H1 (cell line): ENCODE data around the gene DOCK10. TPM values are rescaled to one million over a fixed set of nuclear protein-coding genes. Genes with fewer than 3 reads are reported as not detected.

Source experiments
- CEBPB ChIP-seq: IDR thresholded peaks from 2 replicates; pipeline ENCODE4 v1.6.1; 2012; ENCODE audit warnings: low read depth, low read length
- HDAC2 ChIP-seq, 2 experiments: fragments of 300-600 bp in 1 of 2; sonication (generic) in 1 of 2; IDR thresholded peaks; 2 replicates each; pipeline ENCODE4 v1.6.1; 2011 to 2012; ENCODE audit warnings: low read depth in 2 of 2, low read length in 2 of 2, mild to moderate bottlenecking in 2 of 2, moderate library complexity in 2 of 2, borderline replicate concordance in 1 of 2, inconsistent platforms in 1 of 2
- MAFK ChIP-seq: IDR thresholded peaks from 2 replicates; pipeline ENCODE4 v1.6.1; 2012; ENCODE audit warnings: low read depth, mild to moderate bottlenecking, improper control_type of control experiment, low read length
- NANOG ChIP-seq: IDR thresholded peaks from 2 replicates; pipeline ENCODE4 v1.6.1; 2011; ENCODE audit warnings: low read length, low read depth, mild to moderate bottlenecking, inconsistent platforms; ENCODE audit not compliant: insufficient read depth, poor library complexity, severe bottlenecking
- POLR2A ChIP-seq, 2 experiments: IDR thresholded peaks; 1 replicate in 1 of 2; 2 replicates in 1 of 2; pipeline ENCODE4 v1.6.1; 2011; ENCODE audit warnings: low read depth in 2 of 2, low read length in 2 of 2, mild to moderate bottlenecking in 2 of 2; ENCODE audit errors: control extremely low read depth in 1 of 2
- POU5F1 ChIP-seq: IDR thresholded peaks from 2 replicates; pipeline ENCODE4 v1.6.1; 2011; ENCODE audit warnings: low read depth, mild to moderate bottlenecking, low read length, moderate library complexity
- RAD21 ChIP-seq, 2 experiments: IDR thresholded peaks in 1 of 2; conservative IDR thresholded peaks in 1 of 2; 2 replicates each; pipeline ENCODE4 v1.6.1; 2011; ENCODE audit warnings: low read depth in 2 of 2, low read length in 2 of 2, improper control_type of control experiment in 1 of 2, inconsistent platforms in 1 of 2, mild to moderate bottlenecking in 1 of 2, moderate library complexity in 1 of 2
- polyA plus RNA-seq, 7 experiments: library from polyadenylated mRNA; depleted of rRNA in 3 of 7; stranded (reverse) in 5 of 7; unstranded in 2 of 7; fragments of >200 nt in 5 of 7; fragments of 200-250 nt in 2 of 7; gene quantifications; 1 replicate in 5 of 7; 2 replicates in 1 of 7; 4 replicates in 1 of 7; pipeline versions ENCODE4 v1.2.1 to v1.2.3, GENCODE V29; 2011 to 2013; ENCODE audit warnings: missing spikeins in 2 of 7, mixed read lengths in 2 of 7
- total RNA-seq: library from RNA; stranded (reverse); fragmentation: NEBNext Ultra II Directional; extraction: Animal tissue kit (Norgen Biotek cat#: 25700); gene quantifications from 2 replicates; pipeline ENCODE4 v1.2.1, GENCODE V29; 2021
- TF ChIP-seq, protein P1 (sequence below): fragments of 300-600 bp; sonication (generic); IDR thresholded peaks from 2 replicates; pipeline ENCODE4 v1.7.1; 2012; ENCODE audit warnings: low read length, moderate library complexity, mild to moderate bottlenecking, inconsistent platforms; ENCODE audit not compliant: insufficient replicate concordance

DOCK10 gene
- total and polyA plus RNA-seq, 2 of the 8 experiments (the other 6 are each of a cell fraction or from before 2014, with no cell fraction given) = 0.33 to 1.6 TPM

DNA sequence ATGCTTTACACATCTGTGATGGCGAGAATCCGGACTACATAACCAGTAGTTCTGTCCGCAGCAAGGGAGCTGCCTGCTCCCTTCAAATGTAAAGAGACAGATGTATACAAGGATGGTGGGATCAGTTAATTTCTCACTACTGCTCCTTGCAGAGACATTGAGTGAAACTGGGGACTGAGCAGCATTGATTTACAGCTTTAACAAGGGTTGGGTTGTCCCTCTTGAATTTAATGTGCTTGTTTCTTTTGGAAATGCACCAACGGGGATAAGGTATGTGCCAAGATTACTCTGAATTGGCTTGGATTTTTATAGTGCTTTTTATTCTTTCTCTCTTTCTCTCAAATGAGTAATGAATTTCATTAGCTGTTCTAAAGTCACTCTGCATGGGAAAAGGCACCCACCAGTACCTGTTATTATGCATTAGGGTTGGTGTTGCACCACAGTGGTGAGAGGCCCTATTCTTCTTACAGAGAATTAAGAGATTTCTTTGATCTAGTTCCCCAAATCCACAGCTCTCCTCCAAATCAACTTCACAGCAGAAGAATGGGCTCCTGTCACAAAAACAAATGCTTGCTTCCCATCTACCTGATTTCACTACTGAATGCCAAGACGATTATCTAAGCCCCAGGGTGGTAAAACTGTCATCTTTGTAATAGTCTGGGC is 107.6 kb downstream of the DOCK10 start (continued):
- TF ChIP-seq, protein P1, sequence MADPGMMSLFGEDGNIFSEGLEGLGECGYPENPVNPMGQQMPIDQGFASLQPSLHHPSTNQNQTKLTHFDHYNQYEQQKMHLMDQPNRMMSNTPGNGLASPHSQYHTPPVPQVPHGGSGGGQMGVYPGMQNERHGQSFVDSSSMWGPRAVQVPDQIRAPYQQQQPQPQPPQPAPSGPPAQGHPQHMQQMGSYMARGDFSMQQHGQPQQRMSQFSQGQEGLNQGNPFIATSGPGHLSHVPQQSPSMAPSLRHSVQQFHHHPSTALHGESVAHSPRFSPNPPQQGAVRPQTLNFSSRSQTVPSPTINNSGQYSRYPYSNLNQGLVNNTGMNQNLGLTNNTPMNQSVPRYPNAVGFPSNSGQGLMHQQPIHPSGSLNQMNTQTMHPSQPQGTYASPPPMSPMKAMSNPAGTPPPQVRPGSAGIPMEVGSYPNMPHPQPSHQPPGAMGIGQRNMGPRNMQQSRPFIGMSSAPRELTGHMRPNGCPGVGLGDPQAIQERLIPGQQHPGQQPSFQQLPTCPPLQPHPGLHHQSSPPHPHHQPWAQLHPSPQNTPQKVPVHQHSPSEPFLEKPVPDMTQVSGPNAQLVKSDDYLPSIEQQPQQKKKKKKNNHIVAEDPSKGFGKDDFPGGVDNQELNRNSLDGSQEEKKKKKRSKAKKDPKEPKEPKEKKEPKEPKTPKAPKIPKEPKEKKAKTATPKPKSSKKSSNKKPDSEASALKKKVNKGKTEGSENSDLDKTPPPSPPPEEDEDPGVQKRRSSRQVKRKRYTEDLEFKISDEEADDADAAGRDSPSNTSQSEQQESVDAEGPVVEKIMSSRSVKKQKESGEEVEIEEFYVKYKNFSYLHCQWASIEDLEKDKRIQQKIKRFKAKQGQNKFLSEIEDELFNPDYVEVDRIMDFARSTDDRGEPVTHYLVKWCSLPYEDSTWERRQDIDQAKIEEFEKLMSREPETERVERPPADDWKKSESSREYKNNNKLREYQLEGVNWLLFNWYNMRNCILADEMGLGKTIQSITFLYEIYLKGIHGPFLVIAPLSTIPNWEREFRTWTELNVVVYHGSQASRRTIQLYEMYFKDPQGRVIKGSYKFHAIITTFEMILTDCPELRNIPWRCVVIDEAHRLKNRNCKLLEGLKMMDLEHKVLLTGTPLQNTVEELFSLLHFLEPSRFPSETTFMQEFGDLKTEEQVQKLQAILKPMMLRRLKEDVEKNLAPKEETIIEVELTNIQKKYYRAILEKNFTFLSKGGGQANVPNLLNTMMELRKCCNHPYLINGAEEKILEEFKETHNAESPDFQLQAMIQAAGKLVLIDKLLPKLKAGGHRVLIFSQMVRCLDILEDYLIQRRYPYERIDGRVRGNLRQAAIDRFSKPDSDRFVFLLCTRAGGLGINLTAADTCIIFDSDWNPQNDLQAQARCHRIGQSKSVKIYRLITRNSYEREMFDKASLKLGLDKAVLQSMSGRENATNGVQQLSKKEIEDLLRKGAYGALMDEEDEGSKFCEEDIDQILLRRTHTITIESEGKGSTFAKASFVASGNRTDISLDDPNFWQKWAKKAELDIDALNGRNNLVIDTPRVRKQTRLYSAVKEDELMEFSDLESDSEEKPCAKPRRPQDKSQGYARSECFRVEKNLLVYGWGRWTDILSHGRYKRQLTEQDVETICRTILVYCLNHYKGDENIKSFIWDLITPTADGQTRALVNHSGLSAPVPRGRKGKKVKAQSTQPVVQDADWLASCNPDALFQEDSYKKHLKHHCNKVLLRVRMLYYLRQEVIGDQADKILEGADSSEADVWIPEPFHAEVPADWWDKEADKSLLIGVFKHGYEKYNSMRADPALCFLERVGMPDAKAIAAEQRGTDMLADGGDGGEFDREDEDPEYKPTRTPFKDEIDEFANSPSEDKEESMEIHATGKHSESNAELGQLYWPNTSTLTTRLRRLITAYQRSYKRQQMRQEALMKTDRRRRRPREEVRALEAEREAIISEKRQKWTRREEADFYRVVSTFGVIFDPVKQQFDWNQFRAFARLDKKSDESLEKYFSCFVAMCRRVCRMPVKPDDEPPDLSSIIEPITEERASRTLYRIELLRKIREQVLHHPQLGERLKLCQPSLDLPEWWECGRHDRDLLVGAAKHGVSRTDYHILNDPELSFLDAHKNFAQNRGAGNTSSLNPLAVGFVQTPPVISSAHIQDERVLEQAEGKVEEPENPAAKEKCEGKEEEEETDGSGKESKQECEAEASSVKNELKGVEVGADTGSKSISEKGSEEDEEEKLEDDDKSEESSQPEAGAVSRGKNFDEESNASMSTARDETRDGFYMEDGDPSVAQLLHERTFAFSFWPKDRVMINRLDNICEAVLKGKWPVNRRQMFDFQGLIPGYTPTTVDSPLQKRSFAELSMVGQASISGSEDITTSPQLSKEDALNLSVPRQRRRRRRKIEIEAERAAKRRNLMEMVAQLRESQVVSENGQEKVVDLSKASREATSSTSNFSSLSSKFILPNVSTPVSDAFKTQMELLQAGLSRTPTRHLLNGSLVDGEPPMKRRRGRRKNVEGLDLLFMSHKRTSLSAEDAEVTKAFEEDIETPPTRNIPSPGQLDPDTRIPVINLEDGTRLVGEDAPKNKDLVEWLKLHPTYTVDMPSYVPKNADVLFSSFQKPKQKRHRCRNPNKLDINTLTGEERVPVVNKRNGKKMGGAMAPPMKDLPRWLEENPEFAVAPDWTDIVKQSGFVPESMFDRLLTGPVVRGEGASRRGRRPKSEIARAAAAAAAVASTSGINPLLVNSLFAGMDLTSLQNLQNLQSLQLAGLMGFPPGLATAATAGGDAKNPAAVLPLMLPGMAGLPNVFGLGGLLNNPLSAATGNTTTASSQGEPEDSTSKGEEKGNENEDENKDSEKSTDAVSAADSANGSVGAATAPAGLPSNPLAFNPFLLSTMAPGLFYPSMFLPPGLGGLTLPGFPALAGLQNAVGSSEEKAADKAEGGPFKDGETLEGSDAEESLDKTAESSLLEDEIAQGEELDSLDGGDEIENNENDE = peak; percentile 73
- no peak for TF ChIP-seq POLR2A (IDR thresholded peaks at IDR 0.05; ENCODE audit: control extremely low read depth in 1 of 2, low read depth in 2 of 2, low read length in 2 of 2)
- no peak for TF ChIP-seq POU5F1
- TF ChIP-seq NANOG = peak; percentile 36
- no peak for TF ChIP-seq HDAC2 (IDR thresholded peaks at IDR 0.05; ENCODE audit: borderline replicate concordance in 1 of 2, low read depth in 2 of 2, low read length in 2 of 2)
- no peak for TF ChIP-seq RAD21 (IDR thresholded peaks at IDR 0.05 in 1 of 2, conservative IDR thresholded peaks at IDR 0.05 in 1 of 2; ENCODE audit: low read depth in 2 of 2, low read length in 2 of 2)
- no peak for TF ChIP-seq MAFK
- TF ChIP-seq CEBPB = peak; percentile 81
